T-helper 1 cell treated with Interleukin-12 subunit alpha and Interleukin-12 subunit beta and Interleukin-4 antibody, amounts not matched to agents 30 μg/mL and 1 μg/mL, for 36 hours (primary cell): Measurements from ENCODE around the gene CYSTM1.

Experiments
- H3K27ac Mint-ChIP-seq: one replicate; pipeline ENCODE4 v1.8.0; 2021; ENCODE audit warnings: mild to moderate bottlenecking, mixed read lengths
- H3K27me3 Mint-ChIP-seq: one replicate; pipeline ENCODE4 v1.8.0; 2021; ENCODE audit warnings: low read depth, mixed read lengths
- H3K36me3 Mint-ChIP-seq: one replicate; pipeline ENCODE4 v1.8.0; 2021; ENCODE audit warnings: low read depth, mixed read lengths
- H3K4me1 Mint-ChIP-seq: one replicate; pipeline ENCODE4 v1.8.0; 2021; ENCODE audit warnings: low read depth, mixed read lengths
- H3K4me3 Mint-ChIP-seq: one replicate; pipeline ENCODE4 v1.8.0; 2021; ENCODE audit warnings: mild to moderate bottlenecking, moderate library complexity, mixed read lengths
- H3K9me3 Mint-ChIP-seq: one replicate; pipeline ENCODE4 v1.8.0; 2021; ENCODE audit warnings: mixed read lengths

The CYSTM1 gene

GRCh38 chr5:140178482-140179116 is 3.6 kb downstream of the CYSTM1 start:
- Mint-ChIP-seq H3K27ac (no peak overlapping the region), H3K4me3 (no peak overlapping the region), H3K36me3 (peaks cover 1% of the 10 kb centered on the region), H3K27me3 (peaks cover 9% of the 10 kb centered on the region), H3K9me3 (no peaks in the 10 kb centered on the region), H3K4me1 (peaks cover 18% of the 10 kb centered on the region)

- H3K27ac Mint-ChIP-seq, result peak overlapping the region; percentile 17
- H3K36me3 Mint-ChIP-seq, result no peaks in the 10 kb centered on the region
- H3K27me3 Mint-ChIP-seq, result peaks cover under 1% of the 10 kb centered on the region
- no peaks in the 10 kb centered on the region for H3K9me3 Mint-ChIP-seq
- no peak overlapping the region for H3K4me3 Mint-ChIP-seq
- H3K4me1 Mint-ChIP-seq, result peaks cover 4% of the 10 kb centered on the region
Observed at GRCh38 chr5:140181002-140181483, 6.1 kb downstream of the CYSTM1 start.

- no peaks in the 10 kb centered on the region for H3K27me3 Mint-ChIP-seq
- no peaks in the 10 kb centered on the region for H3K9me3 Mint-ChIP-seq
- no peak overlapping the region for H3K4me3 Mint-ChIP-seq
- no peak overlapping the region for H3K27ac Mint-ChIP-seq
- H3K36me3 Mint-ChIP-seq, result no peaks in the 10 kb centered on the region
- peaks cover 4% of the 10 kb centered on the region for H3K4me1 Mint-ChIP-seq
Observed at GRCh38 chr5:140181525-140181924, 6.5 kb downstream of the CYSTM1 start.

GRCh38 chr5:140182075-140182711 is 7.2 kb downstream of the CYSTM1 start:
- Mint-ChIP-seq H3K4me1 (peaks cover 4% of the 10 kb centered on the region), H3K9me3 (no peaks in the 10 kb centered on the region), H3K27ac (no peak overlapping the region), H3K36me3 (no peaks in the 10 kb centered on the region), H3K27me3 (no peaks in the 10 kb centered on the region), H3K4me3 (no peak overlapping the region)

GRCh38 chr5:140182803-140183367 is 7.9 kb downstream of the CYSTM1 start:
- Mint-ChIP-seq H3K27ac (no peak overlapping the region), H3K9me3 (no peaks in the 10 kb centered on the region), H3K27me3 (no peaks in the 10 kb centered on the region), H3K36me3 (no peaks in the 10 kb centered on the region), H3K4me3 (no peak overlapping the region), H3K4me1 (peaks cover 4% of the 10 kb centered on the region)

- Mint-ChIP-seq H3K9me3 (no peaks in the 10 kb centered on the region), H3K4me1 (peaks cover 4% of the 10 kb centered on the region), H3K4me3 (no peak overlapping the region), H3K36me3 (no peaks in the 10 kb centered on the region), H3K27ac (no peak overlapping the region), H3K27me3 (peaks cover 4% of the 10 kb centered on the region)
Observed at GRCh38 chr5:140185409-140185808, 10.4 kb downstream of the CYSTM1 start.

- no peaks in the 10 kb centered on the region for H3K9me3 Mint-ChIP-seq
- no peaks in the 10 kb centered on the region for H3K36me3 Mint-ChIP-seq
- H3K4me3 Mint-ChIP-seq, result no peak overlapping the region
- H3K27ac Mint-ChIP-seq, result no peak overlapping the region
- peaks cover 12% of the 10 kb centered on the region for H3K27me3 Mint-ChIP-seq
- no peaks in the 10 kb centered on the region for H3K4me1 Mint-ChIP-seq
Observed at GRCh38 chr5:140186267-140186671, 11.3 kb downstream of the CYSTM1 start.

GRCh38 chr5:140189253-140189652 is 14.3 kb downstream of the CYSTM1 start:
- H3K27ac Mint-ChIP-seq, result no peak overlapping the region

GRCh38 chr5:140189977-140190871 is 15.2 kb downstream of the CYSTM1 start:
- Mint-ChIP-seq H3K4me1 (no peaks in the 10 kb centered on the region), H3K36me3 (no peaks in the 10 kb centered on the region), H3K27me3 (peaks cover 16% of the 10 kb centered on the region), H3K27ac (no peak overlapping the region), H3K9me3 (no peaks in the 10 kb centered on the region), H3K4me3 (no peak overlapping the region)

More at GRCh38 chr5:140189253-140189652, 14.3 kb downstream of the CYSTM1 start:
- H3K4me3 Mint-ChIP-seq, result no peak overlapping the region
- no peaks in the 10 kb centered on the region for H3K4me1 Mint-ChIP-seq
- no peaks in the 10 kb centered on the region for H3K36me3 Mint-ChIP-seq
- H3K27me3 Mint-ChIP-seq, result peaks cover 16% of the 10 kb centered on the region
- no peaks in the 10 kb centered on the region for H3K9me3 Mint-ChIP-seq

GRCh38 chr5:140190872-140191218 is 15.9 kb downstream of the CYSTM1 start:
- Mint-ChIP-seq H3K36me3 (no peaks in the 10 kb centered on the region), H3K9me3 (no peaks in the 10 kb centered on the region), H3K27me3 (peaks cover 16% of the 10 kb centered on the region), H3K4me3 (no peak overlapping the region), H3K27ac (no peak overlapping the region), H3K4me1 (no peaks in the 10 kb centered on the region)

GRCh38 chr5:140192715-140193430 is 17.9 kb downstream of the CYSTM1 start:
- H3K36me3 Mint-ChIP-seq, result no peaks in the 10 kb centered on the region
- no peaks in the 10 kb centered on the region for H3K4me1 Mint-ChIP-seq
- peaks cover 16% of the 10 kb centered on the region for H3K27me3 Mint-ChIP-seq
- no peak overlapping the region for H3K27ac Mint-ChIP-seq
- no peak overlapping the region for H3K4me3 Mint-ChIP-seq
- no peaks in the 10 kb centered on the region for H3K9me3 Mint-ChIP-seq

GRCh38 chr5:140194662-140195061 is 19.7 kb downstream of the CYSTM1 start:
- Mint-ChIP-seq H3K4me3 (no peak overlapping the region), H3K9me3 (peaks cover 2% of the 10 kb centered on the region), H3K27ac (no peak overlapping the region), H3K36me3 (no peaks in the 10 kb centered on the region), H3K4me1 (no peaks in the 10 kb centered on the region), H3K27me3 (peaks cover 16% of the 10 kb centered on the region)

- H3K4me1 Mint-ChIP-seq, result no peaks in the 10 kb centered on the region
- no peak overlapping the region for H3K4me3 Mint-ChIP-seq
- no peaks in the 10 kb centered on the region for H3K36me3 Mint-ChIP-seq
- no peak overlapping the region for H3K27ac Mint-ChIP-seq
- H3K27me3 Mint-ChIP-seq, result peaks cover 4% of the 10 kb centered on the region
- H3K9me3 Mint-ChIP-seq, result peaks cover 2% of the 10 kb centered on the region
Observed at GRCh38 chr5:140196115-140196814, 21.3 kb downstream of the CYSTM1 start.
